SH-SY5Y (cell line): ENCODE data around the gene RASGEF1C.

Experiments used
- GATA2 ChIP-seq: IDR thresholded peaks from 2 replicates; pipeline ENCODE4 v1.6.1; 2011; ENCODE audit warnings: mild to moderate bottlenecking, low read depth, low read length
- GATA3 ChIP-seq: IDR thresholded peaks from 2 replicates; pipeline ENCODE4 v1.6.1; 2011; ENCODE audit warnings: low read depth, mild to moderate bottlenecking, low read length, moderate library complexity

DNA sequence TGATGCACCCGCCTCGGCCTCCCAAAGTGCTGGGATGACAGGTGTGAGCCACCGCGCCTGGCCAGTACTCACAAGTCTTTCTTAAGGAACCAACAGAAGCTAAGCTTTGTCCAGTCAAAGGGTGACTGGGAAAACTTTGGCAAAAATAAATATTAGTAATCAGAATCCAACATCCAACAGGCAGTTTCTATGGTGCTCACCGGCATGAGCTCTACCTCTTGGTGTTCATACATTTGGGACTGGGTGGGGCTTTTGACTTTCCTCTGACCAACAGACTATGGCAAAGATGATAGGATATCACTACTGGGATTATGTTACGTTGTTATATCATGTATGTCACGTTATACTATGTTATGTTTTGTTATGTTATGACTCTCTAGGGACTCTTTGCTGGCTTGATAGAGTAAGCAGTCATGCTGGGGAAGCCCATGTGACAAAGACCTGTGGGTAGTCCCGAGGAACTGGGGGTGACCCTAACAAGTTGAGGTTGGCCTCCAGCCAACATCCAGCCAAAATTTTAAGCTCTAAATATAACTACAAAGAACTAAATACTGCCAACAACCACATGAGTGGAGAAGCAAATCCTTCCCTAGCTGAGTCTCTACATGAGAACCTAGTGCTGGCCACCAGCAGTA lies 6.0 kb downstream of the RASGEF1C start:
- TF ChIP-seq GATA3: no peak
- no peak for TF ChIP-seq GATA2
